Tibial nerve (tissue), 3 donors: ENCODE measurements around the gene C4BPA.

Source experiments
- POLR2A ChIP-seq, 2 donors: fragments of 450-650 bp; IDR thresholded peaks; one replicate each; pipeline ENCODE4 v1.6.1; 2017; ENCODE audit warnings: antibody characterized with exemption in 2 of 2, mild to moderate bottlenecking in 2 of 2, moderate library complexity in 2 of 2
- TF ChIP-seq, protein P1 (sequence below), 5 experiments: fragments of 200-600 bp in 3 of 5; fragments of 450-650 bp in 2 of 5; sonication (generic) in 3 of 5; IDR thresholded peaks; one replicate each; pipeline ENCODE4 v1.5.1; 2016 to 2019; ENCODE audit warnings: antibody characterized with exemption in 5 of 5, mild to moderate bottlenecking in 3 of 5, moderate library complexity in 2 of 5

DNA sequence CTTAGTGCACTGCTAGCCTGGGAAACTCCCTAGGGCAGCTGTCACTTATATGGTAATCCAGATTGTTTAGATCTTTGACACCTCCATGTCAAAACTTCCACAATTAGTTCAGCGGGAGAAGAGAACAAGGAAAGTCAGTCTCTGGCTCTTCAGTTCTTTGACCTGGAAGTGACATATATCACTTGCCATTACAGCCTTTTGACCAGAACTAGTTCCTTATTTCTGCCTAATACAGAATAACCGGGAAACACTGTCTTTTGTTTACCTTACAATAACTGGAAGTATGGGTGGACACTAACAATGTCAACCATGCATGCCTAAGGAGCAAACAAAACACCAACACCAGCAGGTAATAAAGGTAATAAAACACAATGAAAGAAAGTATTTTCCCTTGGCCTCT is 68.3 kb downstream of the C4BPA start:
- TF ChIP-seq POLR2A (IDR thresholded peaks at IDR 0.05), result no peak
- TF ChIP-seq, protein P1, sequence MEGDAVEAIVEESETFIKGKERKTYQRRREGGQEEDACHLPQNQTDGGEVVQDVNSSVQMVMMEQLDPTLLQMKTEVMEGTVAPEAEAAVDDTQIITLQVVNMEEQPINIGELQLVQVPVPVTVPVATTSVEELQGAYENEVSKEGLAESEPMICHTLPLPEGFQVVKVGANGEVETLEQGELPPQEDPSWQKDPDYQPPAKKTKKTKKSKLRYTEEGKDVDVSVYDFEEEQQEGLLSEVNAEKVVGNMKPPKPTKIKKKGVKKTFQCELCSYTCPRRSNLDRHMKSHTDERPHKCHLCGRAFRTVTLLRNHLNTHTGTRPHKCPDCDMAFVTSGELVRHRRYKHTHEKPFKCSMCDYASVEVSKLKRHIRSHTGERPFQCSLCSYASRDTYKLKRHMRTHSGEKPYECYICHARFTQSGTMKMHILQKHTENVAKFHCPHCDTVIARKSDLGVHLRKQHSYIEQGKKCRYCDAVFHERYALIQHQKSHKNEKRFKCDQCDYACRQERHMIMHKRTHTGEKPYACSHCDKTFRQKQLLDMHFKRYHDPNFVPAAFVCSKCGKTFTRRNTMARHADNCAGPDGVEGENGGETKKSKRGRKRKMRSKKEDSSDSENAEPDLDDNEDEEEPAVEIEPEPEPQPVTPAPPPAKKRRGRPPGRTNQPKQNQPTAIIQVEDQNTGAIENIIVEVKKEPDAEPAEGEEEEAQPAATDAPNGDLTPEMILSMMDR (IDR thresholded peaks at IDR 0.05), result no peak
